A673 (cell line): ENCODE data around the gene COMP. TPM values are rescaled to one million over a fixed set of nuclear protein-coding genes. Genes with fewer than 3 reads are reported as not detected.
"Not testable (repeated sequence)": the region's sequence is repeated elsewhere in the genome, so short reads cannot be mapped to it uniquely, and the experiment has no call there.

Source experiments
- BruUV-seq: library from RNA; stranded (reverse); fragments of 400-500 nt; replicated peaks from 2 replicates; lab custom pipeline; 2021; lab: Mats Ljungman, UMichigan
- CTCF ChIA-PET: fragments of 300-600 bp; sonication (Branson Sonifier 250); formaldehyde crosslinking; loops from one replicate; lab custom pipeline; 2022; ENCODE audit warnings: antibody characterized with exemption; lab: Charles Lee
- POLR2A ChIA-PET: fragments of 300-600 bp; sonication (Branson Sonifier 250); formaldehyde crosslinking; loops from one replicate; lab custom pipeline; 2022; ENCODE audit warnings: antibody characterized with exemption; ENCODE audit not compliant: low non-redundant PET; lab: Charles Lee
- DNase-seq: peaks from one replicate; pipeline ENCODE4 v3.0.0-alpha.2; 2015; ENCODE audit warnings: low spot score
- H3K27ac ChIP-seq: fragments of 200-600 bp; sonication (generic); 2 replicates; pipeline ENCODE4 v1.5.1; 2016; ENCODE audit warnings: mixed run types, low read depth, mild to moderate bottlenecking, mixed read lengths, antibody characterized with exemption, low read length; ENCODE audit not compliant: poor library complexity, severe bottlenecking
- H3K27me3 ChIP-seq: fragments of 200-600 bp; sonication (generic); replicated peaks from 2 replicates; pipeline ENCODE4 v1.6.1; 2017; ENCODE audit warnings: mixed run types, low read depth, mild to moderate bottlenecking, mixed read lengths, antibody characterized with exemption, low read length; ENCODE audit not compliant: insufficient read depth, poor library complexity
- H3K36me3 ChIP-seq: fragments of 200-600 bp; sonication (generic); 2 replicates; pipeline ENCODE4 v1.6.1; 2016; ENCODE audit warnings: mixed run types, mild to moderate bottlenecking, mixed read lengths, antibody characterized with exemption, low read length; ENCODE audit not compliant: insufficient read depth, poor library complexity, severe bottlenecking
- H3K4me1 ChIP-seq: fragments of 200-600 bp; sonication (generic); 2 replicates; pipeline ENCODE4 v1.6.1; 2017; ENCODE audit warnings: mixed run types, mild to moderate bottlenecking, mixed read lengths, antibody characterized with exemption, low read length; ENCODE audit not compliant: insufficient read depth, poor library complexity, severe bottlenecking
- H3K4me3 ChIP-seq: fragments of 200-600 bp; sonication (generic); 2 replicates; pipeline ENCODE4 v1.5.1; 2016; ENCODE audit warnings: low read depth, mixed run types, mild to moderate bottlenecking, mixed read lengths, low read length; ENCODE audit not compliant: poor library complexity, severe bottlenecking
- H3K9me3 ChIP-seq: fragments of 200-600 bp; sonication (generic); 2 replicates; pipeline ENCODE4 v1.6.1; 2016; ENCODE audit warnings: mixed run types, low read depth, mild to moderate bottlenecking, mixed read lengths, antibody characterized with exemption, low read length; ENCODE audit not compliant: poor library complexity, severe bottlenecking
- CTCF ChIP-seq: fragments of 300-800, 200-600 bp; sonication (generic); conservative IDR thresholded peaks from 2 replicates; pipeline ENCODE4 v1.5.1; 2017; ENCODE audit warnings: low read depth, mild to moderate bottlenecking, antibody characterized with exemption, low read length, moderate library complexity, mixed read lengths
- EZH2 ChIP-seq: fragments of 200-600 bp; sonication (generic); IDR thresholded peaks from 2 replicates; pipeline ENCODE4 v1.6.1; 2017; ENCODE audit warnings: borderline replicate concordance, low read depth, mild to moderate bottlenecking, mixed read lengths, antibody characterized with exemption, low read length; ENCODE audit not compliant: poor library complexity, severe bottlenecking
- intact Hi-C: fragments of 100-400 bp; cut with micrococcal nuclease; formaldehyde crosslinking; loops from one replicate; pipeline ENCODE4 v1.10.0; 2022; ENCODE audit not compliant: unreplicated experiment
- total RNA-seq: library from RNA; stranded (reverse); gene quantifications from 2 replicates; pipeline ENCODE4 v1.2.3, GENCODE V29; 2021

COMP gene
- total RNA-seq, 1 experiment from 2014 or later = not detected

- Histone ChIP-seq H3K27me3 (no peaks in the 10 kb centered on the region), H3K4me1 (peaks cover 12% of the 10 kb centered on the region), H3K36me3 (peaks cover 12% of the 10 kb centered on the region), H3K27ac (no peak overlapping the region), H3K4me3 (no peak overlapping the region), H3K9me3 (peaks cover 7% of the 10 kb centered on the region)
- no TSS peak for BruUV-seq
- TF ChIP-seq EZH2 (no peak), CTCF (no peak)
- POLR2A ChIA-PET = no interaction called here
- CTCF ChIA-PET = no interaction called here
- DNase-seq = no peak
- intact Hi-C loops = no loop called here
Observed at GRCh38 chr19:18830488-18830887, 39.4 kb upstream of the COMP start.

GRCh38 chr19:18828786-18829185 lies 37.7 kb upstream of the COMP start:
- no peak for TF ChIP-seq EZH2
- no peak for TF ChIP-seq CTCF
- DNase-seq = no peak
- peaks cover 7% of the 10 kb centered on the region for H3K9me3 ChIP-seq

GRCh38 chr19:18817574-18817973 lies 26.5 kb upstream of the COMP start:
- no peak for DNase-seq
- TF ChIP-seq EZH2 = no peak
- TF ChIP-seq CTCF = no peak
- intact Hi-C loops = no loop called here
- H3K4me1 ChIP-seq = no peaks in the 10 kb centered on the region
- no peak overlapping the region for H3K27ac ChIP-seq
- no peaks in the 10 kb centered on the region for H3K9me3 ChIP-seq
- H3K4me3 ChIP-seq = no peak overlapping the region
- BruUV-seq = no TSS peak
- POLR2A ChIA-PET = no interaction called here
- H3K36me3 ChIP-seq = no peaks in the 10 kb centered on the region
- H3K27me3 ChIP-seq = no peaks in the 10 kb centered on the region
- CTCF ChIA-PET = no interaction called here

More at GRCh38 chr19:18828786-18829185, 37.7 kb upstream of the COMP start:
- H3K27me3 ChIP-seq = no peaks in the 10 kb centered on the region
- no peak overlapping the region for H3K27ac ChIP-seq
- H3K4me1 ChIP-seq = peaks cover 3% of the 10 kb centered on the region
- intact Hi-C loops = no loop called here
- CTCF ChIA-PET = no interaction called here
- POLR2A ChIA-PET = no interaction called here
- H3K4me3 ChIP-seq = no peak overlapping the region
- H3K36me3 ChIP-seq = peaks cover under 1% of the 10 kb centered on the region
- no TSS peak for BruUV-seq

- intact Hi-C loops, H3K4me1 ChIP-seq, BruUV-seq, H3K4me3 ChIP-seq, POLR2A ChIA-PET, H3K9me3 ChIP-seq, CTCF ChIA-PET, DNase-seq, H3K27me3 ChIP-seq, H3K27ac ChIP-seq, H3K36me3 ChIP-seq: not testable (repeated sequence)
Observed at GRCh38 chr19:18816645-18817044, 25.5 kb upstream of the COMP start.
